Glutamatergic neuron (in vitro differentiated cells): ENCODE measurements around the gene VEZF1. TPM values are rescaled to one million over a fixed set of nuclear protein-coding genes. Genes with fewer than 3 reads are reported as not detected.

Experiments used
- DNase-seq: peaks from one replicate; pipeline ENCODE4 v3.0.0; 2022
- H3K27ac Mint-ChIP-seq: one replicate; pipeline ENCODE4 v1.8.0; 2020; ENCODE audit warnings: mild to moderate bottlenecking, mixed read lengths, inconsistent platforms; ENCODE audit not compliant: unreplicated experiment
- H3K27me3 Mint-ChIP-seq: one replicate; pipeline ENCODE4 v1.8.0; 2020; ENCODE audit warnings: mild to moderate bottlenecking, moderate library complexity, mixed read lengths, inconsistent platforms; ENCODE audit not compliant: unreplicated experiment
- H3K36me3 Mint-ChIP-seq: one replicate; pipeline ENCODE4 v1.8.0; 2020; ENCODE audit warnings: mild to moderate bottlenecking, mixed read lengths, inconsistent platforms; ENCODE audit not compliant: unreplicated experiment
- H3K4me1 Mint-ChIP-seq: one replicate; pipeline ENCODE4 v1.8.0; 2020; ENCODE audit warnings: mild to moderate bottlenecking, low read depth, mixed read lengths, inconsistent platforms; ENCODE audit not compliant: unreplicated experiment
- H3K4me3 Mint-ChIP-seq: one replicate; pipeline ENCODE4 v1.8.0; 2020; ENCODE audit warnings: mild to moderate bottlenecking, mixed read lengths, inconsistent platforms; ENCODE audit not compliant: unreplicated experiment
- H3K9me3 Mint-ChIP-seq: one replicate; pipeline ENCODE4 v1.8.0; 2020; ENCODE audit warnings: mild to moderate bottlenecking, moderate library complexity, mixed read lengths, inconsistent platforms; ENCODE audit not compliant: unreplicated experiment
- total RNA-seq: library from RNA; stranded (reverse); fragmentation: NEBNext Ultra II Directional; extraction: Animal tissue kit (Norgen Biotek cat#: 25700); gene quantifications from one replicate; pipeline ENCODE4 v1.2.1, GENCODE V29; 2021; ENCODE audit not compliant: unreplicated experiment
- TF ChIP-seq, protein P1 (sequence below): fragments of 200-600 bp; sonication (generic); IDR thresholded peaks from one replicate; pipeline ENCODE4 v1.5.0; 2021; ENCODE audit not compliant: partially characterized antibody, unreplicated experiment

VEZF1 gene
- total RNA-seq, 1 donor from 2014 or later: 88.3 TPM

DNA sequence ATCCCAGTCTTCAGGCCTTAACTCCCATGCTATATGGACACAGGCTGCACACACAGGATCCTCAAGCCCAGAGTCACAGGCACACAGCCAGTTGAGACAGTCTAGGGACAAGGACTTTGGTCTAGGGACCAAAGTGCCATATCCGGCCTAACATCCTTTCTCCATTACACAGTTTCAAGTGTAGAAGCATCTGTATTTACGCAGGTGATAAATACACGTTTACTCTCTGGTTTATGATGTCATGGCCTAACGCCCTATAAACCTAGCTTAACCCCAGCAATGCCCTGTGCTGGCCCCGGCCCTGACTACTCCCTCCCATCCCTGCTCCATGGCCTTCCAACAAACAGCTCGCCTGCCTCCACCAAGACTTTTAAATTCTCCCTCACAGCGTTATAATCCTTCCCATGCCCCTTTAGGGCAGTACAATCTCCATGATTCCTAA lies 50.0 kb downstream of the VEZF1 start:
- H3K9me3 Mint-ChIP-seq: no peaks in the 10 kb centered on the region
- TF ChIP-seq, protein P1, sequence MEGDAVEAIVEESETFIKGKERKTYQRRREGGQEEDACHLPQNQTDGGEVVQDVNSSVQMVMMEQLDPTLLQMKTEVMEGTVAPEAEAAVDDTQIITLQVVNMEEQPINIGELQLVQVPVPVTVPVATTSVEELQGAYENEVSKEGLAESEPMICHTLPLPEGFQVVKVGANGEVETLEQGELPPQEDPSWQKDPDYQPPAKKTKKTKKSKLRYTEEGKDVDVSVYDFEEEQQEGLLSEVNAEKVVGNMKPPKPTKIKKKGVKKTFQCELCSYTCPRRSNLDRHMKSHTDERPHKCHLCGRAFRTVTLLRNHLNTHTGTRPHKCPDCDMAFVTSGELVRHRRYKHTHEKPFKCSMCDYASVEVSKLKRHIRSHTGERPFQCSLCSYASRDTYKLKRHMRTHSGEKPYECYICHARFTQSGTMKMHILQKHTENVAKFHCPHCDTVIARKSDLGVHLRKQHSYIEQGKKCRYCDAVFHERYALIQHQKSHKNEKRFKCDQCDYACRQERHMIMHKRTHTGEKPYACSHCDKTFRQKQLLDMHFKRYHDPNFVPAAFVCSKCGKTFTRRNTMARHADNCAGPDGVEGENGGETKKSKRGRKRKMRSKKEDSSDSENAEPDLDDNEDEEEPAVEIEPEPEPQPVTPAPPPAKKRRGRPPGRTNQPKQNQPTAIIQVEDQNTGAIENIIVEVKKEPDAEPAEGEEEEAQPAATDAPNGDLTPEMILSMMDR: no peak
- DNase-seq: no peak
- no peak overlapping the region for H3K4me3 Mint-ChIP-seq
- no peaks in the 10 kb centered on the region for H3K36me3 Mint-ChIP-seq
- H3K4me1 Mint-ChIP-seq: peaks cover 29% of the 10 kb centered on the region
- H3K27me3 Mint-ChIP-seq: peaks cover 2% of the 10 kb centered on the region
- no peak overlapping the region for H3K27ac Mint-ChIP-seq

DNA sequence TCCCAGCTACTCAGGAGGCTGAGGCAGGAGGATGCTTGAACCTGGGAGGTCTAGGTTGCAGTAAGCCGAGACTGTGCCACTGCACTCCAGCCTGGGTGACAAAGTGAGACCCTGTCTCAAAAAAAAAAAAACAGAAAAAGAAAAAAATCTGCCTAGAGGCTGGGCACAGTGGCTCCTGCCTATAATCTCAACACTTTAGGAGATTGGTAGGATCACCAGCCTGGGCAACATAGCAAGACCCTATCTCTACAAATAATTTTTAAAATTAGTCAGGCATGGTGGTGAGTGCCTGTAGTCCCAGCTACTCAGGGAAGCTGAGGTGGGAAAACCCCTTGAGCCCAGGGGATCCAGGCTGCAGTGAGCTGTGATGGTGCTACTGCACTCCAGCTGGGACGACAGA lies 50.6 kb downstream of the VEZF1 start:
- H3K9me3 Mint-ChIP-seq: no peaks in the 10 kb centered on the region
- peaks cover 2% of the 10 kb centered on the region for H3K27me3 Mint-ChIP-seq
- TF ChIP-seq, protein P1: no peak
- H3K27ac Mint-ChIP-seq: no peak overlapping the region
- no peak for DNase-seq
- H3K36me3 Mint-ChIP-seq: no peaks in the 10 kb centered on the region
- H3K4me1 Mint-ChIP-seq: peaks cover 29% of the 10 kb centered on the region
- no peak overlapping the region for H3K4me3 Mint-ChIP-seq

DNA sequence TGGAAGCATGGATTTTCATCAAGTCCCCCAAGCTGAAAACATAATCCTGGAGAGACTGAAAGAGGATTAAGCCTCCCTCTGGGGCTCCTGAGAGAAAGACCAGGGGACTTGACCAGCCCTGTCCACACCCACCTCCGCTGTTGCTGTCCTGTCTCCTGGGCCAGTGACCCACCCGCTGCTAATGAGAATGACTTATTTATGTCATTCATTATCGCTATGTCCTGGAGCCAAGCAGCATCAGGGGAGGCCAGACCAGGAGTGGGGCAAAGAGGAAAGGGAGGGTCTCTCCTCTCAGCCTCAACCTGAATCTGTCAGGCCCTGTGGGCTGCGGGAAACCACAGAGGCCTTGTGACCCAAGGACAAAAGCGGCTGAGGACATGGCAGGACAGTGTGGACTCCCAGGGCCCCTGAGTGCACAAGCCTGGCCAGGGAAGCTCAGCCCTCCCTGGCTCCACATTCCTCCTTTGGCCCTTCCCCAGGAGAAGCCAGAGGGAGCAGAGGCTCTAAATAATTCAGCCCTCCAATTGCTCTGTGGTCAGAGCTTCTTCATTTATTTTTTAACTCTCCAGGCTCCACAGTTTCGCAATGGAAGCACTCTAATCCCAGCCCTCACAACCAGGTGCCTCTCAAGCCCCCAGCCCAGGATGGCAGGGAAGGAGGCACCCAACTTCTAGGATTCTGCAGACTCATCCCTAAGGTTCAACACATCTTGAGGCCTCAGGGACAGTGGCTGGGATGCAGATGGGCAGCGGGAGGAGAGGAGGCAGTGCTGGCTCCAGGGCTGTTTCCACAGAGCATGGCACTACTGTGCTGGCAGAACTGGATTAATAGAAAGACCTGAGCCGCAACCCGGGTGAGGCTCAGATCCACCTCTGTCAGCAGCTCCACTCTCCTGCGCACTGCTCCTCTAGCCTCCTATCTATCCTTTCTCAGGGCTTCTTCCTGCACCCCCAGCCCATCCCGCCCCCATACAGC lies 51.9 kb downstream of the VEZF1 start:
- Mint-ChIP-seq H3K27me3 (peaks cover 2% of the 10 kb centered on the region), H3K9me3 (no peaks in the 10 kb centered on the region), H3K4me3 (no peak overlapping the region), H3K36me3 (no peaks in the 10 kb centered on the region), H3K27ac (no peak overlapping the region), H3K4me1 (peaks cover 19% of the 10 kb centered on the region)
- TF ChIP-seq, protein P1: no peak
- DNase-seq: no peak

DNA sequence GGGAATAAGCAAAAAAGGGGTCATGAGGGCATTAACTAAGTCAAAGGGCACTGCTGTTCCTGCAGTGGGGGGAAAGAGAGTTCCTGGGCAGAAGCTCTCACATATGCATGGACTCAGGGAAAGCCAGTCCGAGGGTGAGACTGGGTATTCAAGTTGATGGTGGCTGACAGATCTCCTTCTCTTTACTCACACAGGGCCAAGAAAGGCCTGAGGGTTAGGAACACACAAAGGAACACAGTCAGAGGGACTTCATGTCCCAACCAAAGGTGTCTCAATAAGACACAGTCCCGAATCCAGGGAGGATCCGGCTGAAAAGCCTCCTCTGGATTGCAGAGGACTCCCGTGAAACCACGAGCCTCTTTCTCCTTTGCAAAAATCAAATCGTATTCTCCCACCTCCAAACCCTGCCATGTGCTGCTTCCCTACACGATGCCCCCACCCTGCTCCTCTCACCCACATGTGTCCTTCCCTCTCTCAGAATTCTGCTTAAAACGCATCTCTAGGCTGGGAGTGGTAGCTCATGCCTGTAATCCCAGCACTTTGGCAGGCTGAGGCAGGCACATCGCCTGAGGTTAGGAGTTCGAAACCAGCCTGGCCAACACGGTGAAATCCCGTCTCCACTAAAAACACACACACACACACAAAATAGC lies 56.4 kb downstream of the VEZF1 start:
- no peak overlapping the region for H3K4me3 Mint-ChIP-seq
- H3K36me3 Mint-ChIP-seq: no peaks in the 10 kb centered on the region
- peaks cover 1% of the 10 kb centered on the region for H3K27me3 Mint-ChIP-seq
- peaks cover 4% of the 10 kb centered on the region for H3K9me3 Mint-ChIP-seq
- H3K27ac Mint-ChIP-seq: no peak overlapping the region
- no peak for DNase-seq
- TF ChIP-seq, protein P1: no peak
- H3K4me1 Mint-ChIP-seq: peaks cover 20% of the 10 kb centered on the region
